Measurements from ENCODE around the gene BRI3. TPM values are rescaled to one million over a fixed set of nuclear protein-coding genes. Genes with fewer than 3 reads are reported as not detected.

BRI3 gene
- total and polyA plus RNA-seq, 9 of the 15 experiments (the other 6 are each of a cell fraction or from before 2014, with no cell fraction given) = 4.3 to 57.4 (median 18.6) TPM

DNA sequence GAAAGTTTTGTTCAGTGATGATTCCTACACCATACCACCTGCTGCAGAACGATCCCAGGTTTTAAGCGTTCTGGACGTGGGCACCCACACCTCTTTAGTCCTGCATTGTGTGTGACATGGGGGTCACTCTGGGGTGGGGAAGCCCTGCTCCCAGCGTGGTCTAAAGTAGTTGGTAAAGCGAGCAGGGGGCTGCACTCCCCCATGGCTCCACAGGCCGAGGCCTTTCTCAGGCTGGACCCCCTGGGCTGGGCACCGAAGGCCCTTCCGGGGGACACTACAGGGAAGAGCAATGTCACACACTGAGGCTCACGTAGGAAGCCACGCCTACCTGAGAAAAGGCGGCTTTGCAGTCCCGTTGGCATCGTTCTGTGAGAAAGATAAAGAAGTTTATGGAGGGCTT lies 12.3 kb downstream of the BRI3 start:
- peaks cover 21% of the 10 kb centered on the region for H4K20me1 ChIP-seq (replicated peaks; ENCODE audit: control insufficient read depth, insufficient read depth, low read length)
- no peaks in the 10 kb centered on the region for H3K79me2 ChIP-seq (ENCODE audit: control insufficient read depth, insufficient read depth, low read length)
- H3K4me1 ChIP-seq (replicated peaks in 1 of 2; ENCODE audit: control insufficient read depth in 2 of 2, insufficient read depth in 2 of 2, low read length in 2 of 2) = peaks cover 0 to 16% of the 10 kb centered on the region in 2 experiments; a peak in 2 of 5 replicates
- no peak for DNase-seq (ENCODE audit: extremely low read depth in 1 of 4, low spot score in 3 of 4)
- H3K27me3 ChIP-seq (ENCODE audit: control insufficient read depth in 2 of 2, insufficient read depth in 2 of 2, low read length in 2 of 2) = peaks cover 0 to 57% of the 10 kb centered on the region in 2 experiments; a peak in 2 of 5 replicates
- H3K4me2 ChIP-seq (ENCODE audit: insufficient read depth, low read length) = no peak overlapping the region
- TF ChIP-seq EP400 (IDR thresholded peaks at IDR 0.05) = no peak
- TF ChIP-seq, protein P1, sequence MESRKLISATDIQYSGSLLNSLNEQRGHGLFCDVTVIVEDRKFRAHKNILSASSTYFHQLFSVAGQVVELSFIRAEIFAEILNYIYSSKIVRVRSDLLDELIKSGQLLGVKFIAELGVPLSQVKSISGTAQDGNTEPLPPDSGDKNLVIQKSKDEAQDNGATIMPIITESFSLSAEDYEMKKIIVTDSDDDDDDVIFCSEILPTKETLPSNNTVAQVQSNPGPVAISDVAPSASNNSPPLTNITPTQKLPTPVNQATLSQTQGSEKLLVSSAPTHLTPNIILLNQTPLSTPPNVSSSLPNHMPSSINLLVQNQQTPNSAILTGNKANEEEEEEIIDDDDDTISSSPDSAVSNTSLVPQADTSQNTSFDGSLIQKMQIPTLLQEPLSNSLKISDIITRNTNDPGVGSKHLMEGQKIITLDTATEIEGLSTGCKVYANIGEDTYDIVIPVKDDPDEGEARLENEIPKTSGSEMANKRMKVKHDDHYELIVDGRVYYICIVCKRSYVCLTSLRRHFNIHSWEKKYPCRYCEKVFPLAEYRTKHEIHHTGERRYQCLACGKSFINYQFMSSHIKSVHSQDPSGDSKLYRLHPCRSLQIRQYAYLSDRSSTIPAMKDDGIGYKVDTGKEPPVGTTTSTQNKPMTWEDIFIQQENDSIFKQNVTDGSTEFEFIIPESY (CRISPR knock-in tag; IDR thresholded peaks at IDR 0.05) = no peak
- TF ChIP-seq ZNF561 (CRISPR knock-in tag; conservative IDR thresholded peaks at IDR 0.05) = no peak
- no peak for TF ChIP-seq SMARCB1 (IDR thresholded peaks at IDR 0.05; ENCODE audit: insufficient read length, low read depth)
- no peak for TF ChIP-seq ZZZ3 (IDR thresholded peaks at IDR 0.05)
- 0 out of 2 replicates have a peak, but pooled peaks have one; percentile 25 for TF ChIP-seq POLR2G (IDR thresholded peaks at IDR 0.05; ENCODE audit: low read depth, low read length)
- TF ChIP-seq ZNF511 (CRISPR knock-in tag; IDR thresholded peaks at IDR 0.05) = no peak
- TF ChIP-seq IRF1 (CRISPR knock-in tag; IDR thresholded peaks at IDR 0.05; ENCODE audit: borderline replicate concordance) = no peak
- no peak for TF ChIP-seq ZBED1 (IDR thresholded peaks at IDR 0.05)
- ChIA-PET CTCF (ENCODE audit: low intra/inter-chr PET ratio) (interaction anchor here (0.7 to 2.3 kb wide), 3 partner anchors 107 to 452 kb away, joined by 3 to 23 read pairs (median 3); partner anchors contain the start of gene BAIAP2L1), POLR2A (interaction anchor here (1.4 kb wide), 1 partner anchor 107 kb away, joined by 3 read pairs; the partner anchor contains the start of gene BAIAP2L1)
- no peak for ATAC-seq
- in situ Hi-C loops (cut with MboI) (loop anchor here (10.0 kb wide), 1 partner anchor 451 kb away; no protein-coding TSS in a partner anchor), intact Hi-C loops (cut with micrococcal nuclease) (loop anchor here (2.0 to 5.0 kb wide), 3 partner anchors 129 to 451 kb away; no protein-coding TSS in a partner anchor)
- peaks cover 34% of the 10 kb centered on the region; the same call in 2 of the 3 replicates for H3K36me3 ChIP-seq (ENCODE audit: control insufficient read depth, insufficient read depth, low read length)
- H3K27ac ChIP-seq (ENCODE audit: extremely low read depth, low read depth, low read length) = no peak overlapping the region
- no peak for FAIRE-seq
- H3K4me3 ChIP-seq = no peak overlapping the region
- 53% methylated on average over 13 of the region's 13 CpGs for WGBS (ENCODE audit: insufficient coverage, low coverage, missing lambda C conversion rate)
- no TSS peak for BruUV-seq (replicated peaks)
- no peaks in the 10 kb centered on the region for H3K9me3 ChIP-seq (replicated peaks; ENCODE audit: control insufficient read depth, insufficient read depth, low read depth, low read length)
- no peak overlapping the region for H2AFZ ChIP-seq (ENCODE audit: low read depth, low read length)
- H3K9me1 ChIP-seq (ENCODE audit: control insufficient read depth, insufficient read depth, low read length) = no peaks in the 10 kb centered on the region
- H3K9ac ChIP-seq (ENCODE audit: insufficient read depth in 1 of 2, low read depth in 2 of 2, low read length in 2 of 2) = no peak overlapping the region
